C4-2B (cell line): Measurements from ENCODE around the gene FBXL13.

Source experiments
- H3K27ac ChIP-seq: fragments of 450-650 bp; 2 replicates; pipeline ENCODE4 v1.5.1; 2017
- ZFX ChIP-seq: fragments of 450-650 bp; IDR thresholded peaks from 2 replicates; pipeline ENCODE4 v1.6.1; 2017
- TF ChIP-seq, protein P1 (sequence below): fragments of 450-650 bp; conservative IDR thresholded peaks from 2 replicates; pipeline ENCODE4 v1.5.1; 2017; ENCODE audit warnings: mild to moderate bottlenecking

FBXL13 gene

DNA sequence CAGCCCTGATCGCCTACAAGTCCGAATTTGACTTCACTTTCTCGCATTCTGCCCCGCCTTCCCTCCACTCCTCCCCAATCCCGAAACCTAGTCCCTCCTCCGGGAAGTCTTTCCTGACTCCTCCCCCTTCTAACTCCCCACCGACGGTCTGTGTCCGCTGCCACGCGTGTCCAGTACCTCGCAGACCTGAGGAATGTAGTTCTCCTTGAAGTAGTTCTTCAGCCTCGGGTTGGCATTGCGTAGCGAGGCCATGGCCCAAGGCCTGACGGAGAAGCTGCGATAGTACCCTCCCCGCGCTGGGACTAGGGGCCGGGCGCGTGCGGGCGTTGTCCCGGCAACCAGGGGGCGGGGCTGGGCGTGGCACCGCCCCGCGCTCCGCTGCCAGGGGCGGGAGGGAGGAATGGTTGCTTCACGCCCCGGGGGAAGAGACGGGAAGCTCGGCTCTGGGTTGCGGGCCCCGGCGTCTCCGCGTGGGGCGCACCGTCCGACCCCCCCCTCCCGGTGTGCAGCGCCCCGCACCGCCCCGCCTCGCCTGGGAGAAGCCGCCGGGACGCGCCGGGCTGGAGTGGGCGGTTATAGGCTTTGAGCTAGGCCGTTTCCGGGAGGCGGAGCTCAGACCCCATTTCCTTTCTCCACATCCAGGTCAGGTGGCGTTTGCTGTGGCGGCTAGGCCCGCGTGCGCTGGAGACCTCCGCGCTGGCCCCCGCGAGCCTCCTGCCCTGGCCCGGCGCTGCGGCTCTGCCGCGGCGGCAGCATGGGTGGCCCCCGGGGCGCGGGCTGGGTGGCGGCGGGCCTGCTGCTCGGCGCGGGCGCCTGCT, at the start of gene FBXL13, which contains the start of gene ARMC10:
FBXL13 (minus strand) TSS at position 278 of the 818 bp plus-strand sequence.
ARMC10 (plus strand) TSS at position 622 of the 818 bp plus-strand sequence; CDS start at position 755, 133 bp downstream.
- TF ChIP-seq, protein P1, sequence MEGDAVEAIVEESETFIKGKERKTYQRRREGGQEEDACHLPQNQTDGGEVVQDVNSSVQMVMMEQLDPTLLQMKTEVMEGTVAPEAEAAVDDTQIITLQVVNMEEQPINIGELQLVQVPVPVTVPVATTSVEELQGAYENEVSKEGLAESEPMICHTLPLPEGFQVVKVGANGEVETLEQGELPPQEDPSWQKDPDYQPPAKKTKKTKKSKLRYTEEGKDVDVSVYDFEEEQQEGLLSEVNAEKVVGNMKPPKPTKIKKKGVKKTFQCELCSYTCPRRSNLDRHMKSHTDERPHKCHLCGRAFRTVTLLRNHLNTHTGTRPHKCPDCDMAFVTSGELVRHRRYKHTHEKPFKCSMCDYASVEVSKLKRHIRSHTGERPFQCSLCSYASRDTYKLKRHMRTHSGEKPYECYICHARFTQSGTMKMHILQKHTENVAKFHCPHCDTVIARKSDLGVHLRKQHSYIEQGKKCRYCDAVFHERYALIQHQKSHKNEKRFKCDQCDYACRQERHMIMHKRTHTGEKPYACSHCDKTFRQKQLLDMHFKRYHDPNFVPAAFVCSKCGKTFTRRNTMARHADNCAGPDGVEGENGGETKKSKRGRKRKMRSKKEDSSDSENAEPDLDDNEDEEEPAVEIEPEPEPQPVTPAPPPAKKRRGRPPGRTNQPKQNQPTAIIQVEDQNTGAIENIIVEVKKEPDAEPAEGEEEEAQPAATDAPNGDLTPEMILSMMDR, result peak; percentile 59
- peak; percentile 97 for TF ChIP-seq ZFX
- H3K27ac ChIP-seq, result peak within 1 kb of the TSS; percentile 88

- no peak overlapping the region for H3K27ac ChIP-seq
- TF ChIP-seq, protein P1, result no peak
- no peak for TF ChIP-seq ZFX
Measured at GRCh38 chr7:103123529-103123928, 48.9 kb upstream of the FBXL13 start.

DNA sequence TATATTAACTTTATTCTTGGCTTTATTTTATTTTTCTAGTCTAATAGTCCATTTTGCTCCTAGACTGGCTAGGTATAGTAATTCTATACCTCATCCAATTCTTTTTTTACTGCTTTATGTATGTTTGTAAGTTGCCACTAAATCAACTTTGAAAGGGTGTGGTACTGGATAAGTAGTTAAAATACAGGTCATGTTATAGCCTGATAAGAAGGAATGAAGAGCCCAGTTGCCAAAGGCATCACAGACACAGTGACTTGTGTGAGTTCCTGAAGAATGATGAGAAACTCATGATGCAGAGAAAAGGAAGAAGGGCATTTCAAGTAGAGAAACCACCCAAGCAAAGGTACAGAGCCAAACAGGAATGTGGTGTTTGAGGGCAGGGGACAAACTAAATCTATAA, 47.0 kb upstream of the FBXL13 start:
- no peak overlapping the region for H3K27ac ChIP-seq
- TF ChIP-seq, protein P1, result no peak
- no peak for TF ChIP-seq ZFX

DNA sequence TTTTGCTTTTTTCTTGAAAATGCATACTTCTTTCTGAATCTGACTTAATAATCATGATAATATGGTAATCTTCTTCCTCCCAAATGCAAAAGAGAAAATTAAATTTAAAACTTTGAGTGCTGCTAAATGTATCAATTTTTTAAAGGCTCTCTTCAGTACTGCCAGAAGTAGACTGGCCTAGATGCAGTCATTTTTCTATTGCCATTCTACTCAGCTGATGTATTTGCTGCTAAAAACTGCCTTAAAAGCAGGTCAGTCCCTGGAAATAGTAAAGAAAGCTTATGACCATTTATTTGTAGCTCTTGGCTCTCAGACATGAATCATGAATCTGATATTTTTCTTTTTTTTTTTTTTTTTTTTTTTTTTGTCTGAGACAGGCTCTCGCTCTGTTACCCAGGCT, 45.8 kb upstream of the FBXL13 start:
- no peak for TF ChIP-seq ZFX
- TF ChIP-seq, protein P1, result no peak
- no peak overlapping the region for H3K27ac ChIP-seq

DNA sequence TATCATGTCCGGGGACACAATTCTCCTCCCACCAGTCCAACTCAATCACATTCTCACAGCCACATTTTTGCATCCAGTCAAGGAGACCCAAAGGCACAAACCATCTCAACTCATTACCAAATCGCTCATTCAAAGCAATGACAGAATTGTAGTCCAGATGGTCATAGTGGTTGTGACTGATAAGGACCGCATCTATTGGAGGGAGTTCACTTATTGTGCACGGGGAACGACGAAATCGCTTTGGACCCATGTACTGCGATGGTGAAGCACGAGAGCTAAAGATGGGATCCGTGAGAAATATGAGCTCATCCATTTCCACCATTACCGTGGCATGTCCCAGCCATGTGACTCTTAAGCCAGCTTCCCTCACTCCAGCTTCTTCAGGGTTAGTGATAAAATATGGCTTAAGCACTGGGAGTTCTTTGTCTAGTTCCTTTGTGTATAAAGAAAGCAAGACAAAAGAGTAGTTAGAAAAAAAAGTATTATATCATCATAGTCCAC, 45.2 kb upstream of the FBXL13 start:
- no peak for TF ChIP-seq ZFX
- TF ChIP-seq, protein P1, result no peak

DNA sequence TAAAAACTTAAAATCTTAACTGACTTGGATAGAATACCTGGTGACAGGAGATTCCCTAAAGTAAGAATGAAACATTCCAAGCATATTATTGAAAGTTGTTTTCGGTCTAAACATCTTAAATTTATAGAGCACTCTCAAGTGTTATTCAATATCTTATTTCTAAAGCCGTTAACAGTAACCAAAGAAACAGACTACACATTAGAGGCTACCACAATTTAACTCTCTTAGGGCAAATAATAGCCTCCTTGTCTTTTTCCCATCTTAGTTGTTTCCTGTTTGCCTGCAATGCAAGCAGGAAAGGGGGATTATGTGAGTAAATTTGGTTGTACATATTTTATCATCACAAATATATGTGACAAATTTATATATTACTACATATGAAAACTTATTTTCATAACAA, 42.9 kb upstream of the FBXL13 start:
- no peak overlapping the region for H3K27ac ChIP-seq
- no peak for TF ChIP-seq ZFX
- TF ChIP-seq, protein P1, result no peak

More for the DNA sequence above, 45.2 kb upstream of the FBXL13 start:
- H3K27ac ChIP-seq, result no peak overlapping the region

GRCh38 chr7:103116991-103117390, 42.4 kb upstream of the FBXL13 start:
- TF ChIP-seq ZFX, result no peak
- no peak overlapping the region for H3K27ac ChIP-seq
